WTC11 (cell line): ENCODE measurements around the gene PPP1R12B. TPM values are rescaled to one million over a fixed set of nuclear protein-coding genes. Genes with fewer than 3 reads are reported as not detected.
"Not testable (repeated sequence)": the region's sequence is repeated elsewhere in the genome, so short reads cannot be mapped to it uniquely, and the experiment has no call there.

Source experiments
- ATAC-seq: fragments of 200-7000 bp; cut with Tn5 transposase; 2 replicates; pipeline ENCODE4 v1.10.0; 2021; ENCODE audit warnings: mild to moderate bottlenecking, moderate library complexity
- CTCF ChIA-PET: fragments of 300-600 bp; sonication (Branson Sonifier 250); formaldehyde crosslinking; loops from one replicate; lab custom pipeline; 2021; ENCODE audit warnings: antibody characterized with exemption; lab: Charles Lee
- POLR2A ChIA-PET: fragments of 350-600 bp; sonication (Branson Sonifier 250); formaldehyde crosslinking; loops from one replicate; lab custom pipeline; 2021; ENCODE audit warnings: antibody characterized with exemption; lab: Charles Lee
- DNase-seq: peaks from one replicate; pipeline ENCODE4 v3.0.0; 2021; ENCODE audit warnings: low spot score
- H3K27ac Mint-ChIP-seq: 2 replicates; pipeline ENCODE4 v1.8.0; 2021; ENCODE audit warnings: mixed read lengths
- H3K27me3 Mint-ChIP-seq: 2 replicates; pipeline ENCODE4 v1.8.0; 2021; ENCODE audit warnings: low read depth, mild to moderate bottlenecking, moderate library complexity, mixed read lengths
- H3K36me3 Mint-ChIP-seq: 2 replicates; pipeline ENCODE4 v1.8.0; 2021; ENCODE audit warnings: mixed read lengths
- H3K4me1 Mint-ChIP-seq: 2 replicates; pipeline ENCODE4 v1.8.0; 2022; ENCODE audit warnings: mixed read lengths
- H3K4me3 Mint-ChIP-seq: 2 replicates; pipeline ENCODE4 v1.8.0; 2021; ENCODE audit warnings: mild to moderate bottlenecking, moderate library complexity, mixed read lengths
- H3K9me3 Mint-ChIP-seq: 2 replicates; pipeline ENCODE4 v1.8.0; 2021; ENCODE audit warnings: mixed read lengths
- ETV6 ChIP-seq: sonication (generic); formaldehyde crosslinking; IDR thresholded peaks from 2 replicates; pipeline ENCODE4 v1.8.1; 2022; ENCODE audit warnings: mild to moderate bottlenecking, missing genetic modification reagents
- FOXP1 ChIP-seq: sonication (generic); formaldehyde crosslinking; IDR thresholded peaks from 2 replicates; pipeline ENCODE4 v1.8.0; 2022; ENCODE audit warnings: missing genetic modification reagents, mild to moderate bottlenecking, moderate library complexity, borderline replicate concordance
- IRF1 ChIP-seq: sonication (generic); formaldehyde crosslinking; IDR thresholded peaks from 2 replicates; pipeline ENCODE4 v1.8.0; 2023; ENCODE audit warnings: missing genetic modification reagents
- KAT7 ChIP-seq: sonication (generic); formaldehyde crosslinking; IDR thresholded peaks from 2 replicates; pipeline ENCODE4 v1.8.1; 2023; ENCODE audit warnings: missing genetic modification reagents, mild to moderate bottlenecking, borderline replicate concordance
- NFATC4 ChIP-seq: fragments of 250-450 bp; sonication (Bioruptor Pico); IDR thresholded peaks from 2 replicates; pipeline ENCODE4 v1.9.0; 2021; ENCODE audit warnings: mild to moderate bottlenecking
- SOX15 ChIP-seq: fragments of 250-450 bp; sonication (Bioruptor Pico); IDR thresholded peaks from 2 replicates; pipeline ENCODE4 v1.9.0; 2021; ENCODE audit warnings: mild to moderate bottlenecking
- TCF7 ChIP-seq: sonication (generic); formaldehyde crosslinking; IDR thresholded peaks from 2 replicates; pipeline ENCODE4 v1.8.0; 2022; ENCODE audit warnings: mild to moderate bottlenecking, low read depth, missing genetic modification reagents, moderate library complexity
- TEAD1 ChIP-seq: sonication (generic); formaldehyde crosslinking; IDR thresholded peaks from 2 replicates; pipeline ENCODE4 v1.8.0; 2022; ENCODE audit warnings: mild to moderate bottlenecking, missing genetic modification reagents
- ZNF219 ChIP-seq: sonication (generic); formaldehyde crosslinking; IDR thresholded peaks from 2 replicates; pipeline ENCODE4 v1.8.0; 2023; ENCODE audit warnings: missing genetic modification reagents, mild to moderate bottlenecking, borderline replicate concordance
- total RNA-seq: library from RNA; stranded (reverse); gene quantifications from 3 replicates; pipeline ENCODE4 v1.2.3, GENCODE V29; 2021

The PPP1R12B gene
- total RNA-seq, 1 experiment from 2014 or later, result 19.2 TPM

- H3K4me3 Mint-ChIP-seq, H3K27me3 Mint-ChIP-seq, ATAC-seq, H3K27ac Mint-ChIP-seq, H3K9me3 Mint-ChIP-seq, POLR2A ChIA-PET, H3K4me1 Mint-ChIP-seq, H3K36me3 Mint-ChIP-seq, DNase-seq: not testable (repeated sequence)
- CTCF ChIA-PET, result interaction anchor here (2.9 kb wide), 1 partner anchor 16 kb away, joined by 10 read pairs; no protein-coding TSS in a partner anchor
Measured at GRCh38 chr1:202546377-202546776, 197.9 kb downstream of the PPP1R12B start.

DNA sequence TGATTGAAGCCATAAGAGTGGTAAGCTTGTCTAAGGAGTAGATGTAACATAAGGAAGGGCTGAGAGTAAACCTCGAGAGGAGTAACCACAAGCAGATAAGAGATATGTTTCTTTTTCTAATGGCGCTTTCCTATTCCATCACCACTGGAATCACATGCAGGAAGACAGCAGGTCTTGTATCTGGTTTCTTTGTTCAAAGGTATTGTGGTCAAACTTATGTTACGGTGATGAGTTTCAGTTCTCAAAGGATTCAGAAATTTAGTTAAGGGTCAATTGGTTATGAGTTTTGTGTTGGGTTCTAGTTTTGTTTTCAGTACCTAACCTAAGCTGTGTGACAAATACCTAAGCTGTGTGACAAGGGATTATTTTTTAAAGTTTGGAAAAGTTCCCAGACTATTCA is 198.3 kb downstream of the PPP1R12B start:
- H3K4me3 Mint-ChIP-seq, POLR2A ChIA-PET, H3K9me3 Mint-ChIP-seq, H3K36me3 Mint-ChIP-seq, H3K27me3 Mint-ChIP-seq, DNase-seq, H3K27ac Mint-ChIP-seq, H3K4me1 Mint-ChIP-seq, ATAC-seq: not testable (repeated sequence)
- CTCF ChIA-PET, result interaction anchor here (0.9 kb wide), 1 partner anchor 31 kb away, joined by 3 read pairs; no protein-coding TSS in a partner anchor

DNA sequence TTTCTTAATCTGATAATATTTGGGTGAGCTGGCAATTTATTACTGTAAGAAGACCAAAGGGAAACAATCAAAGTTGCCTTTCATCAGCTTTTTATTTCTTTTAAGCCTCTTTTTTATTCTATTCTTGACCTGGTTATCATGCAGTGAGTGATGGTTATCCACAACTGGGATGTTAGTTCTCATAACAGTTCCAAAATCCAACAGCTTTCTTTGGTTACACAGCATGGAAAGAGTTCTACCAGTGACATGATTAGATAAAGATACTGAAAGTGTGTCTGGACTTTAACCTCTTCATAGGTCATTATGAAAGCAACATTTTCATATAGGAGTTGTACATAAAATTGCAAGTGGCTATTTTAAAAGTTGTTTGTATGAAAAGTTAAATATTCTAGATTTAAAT is 198.7 kb downstream of the PPP1R12B start:
- Mint-ChIP-seq H3K4me1 (peaks cover 6% of the 10 kb centered on the region), H3K36me3 (no peaks in the 10 kb centered on the region), H3K27ac (no peak overlapping the region), H3K4me3 (no peak overlapping the region), H3K27me3 (no peaks in the 10 kb centered on the region), H3K9me3 (no peaks in the 10 kb centered on the region)
- DNase-seq (no peak), ATAC-seq (no peak)
- POLR2A ChIA-PET, result interaction anchor here (0.6 kb wide), 1 partner anchor 53 kb away, joined by 3 read pairs; no protein-coding TSS in a partner anchor
- CTCF ChIA-PET, result interaction anchor here (0.9 to 1.1 kb wide), 2 partner anchors 15 to 31 kb away, joined by 3 read pairs; no protein-coding TSS in a partner anchor
- no peak for TF ChIP-seq ZNF219 (CRISPR knock-in tag)
- TF ChIP-seq KAT7 (CRISPR knock-in tag), result no peak
- TF ChIP-seq IRF1 (CRISPR knock-in tag), result no peak
- no peak for TF ChIP-seq TCF7
- TF ChIP-seq TEAD1 (CRISPR knock-in tag), result no peak

DNA sequence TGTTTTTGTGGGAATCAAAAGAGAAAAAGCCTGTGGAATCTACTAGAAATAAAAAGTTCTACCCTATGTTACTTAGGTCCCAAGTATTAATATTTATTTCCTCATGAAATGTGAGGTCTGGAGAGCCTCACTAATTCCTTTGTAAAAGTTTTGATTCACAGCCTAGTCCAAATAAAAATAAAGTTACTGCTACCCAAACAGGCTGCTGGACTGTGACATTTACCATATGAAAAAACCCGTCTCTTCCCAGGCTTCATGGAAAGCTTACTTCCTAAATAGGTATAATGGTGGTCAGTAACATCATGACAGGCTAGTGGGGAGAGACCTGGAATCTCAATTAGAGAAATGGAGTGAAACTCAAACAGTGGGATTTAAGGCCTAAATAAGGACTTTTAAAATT is 201.6 kb downstream of the PPP1R12B start:
- not testable (repeated sequence) for H3K9me3 Mint-ChIP-seq, H3K4me3 Mint-ChIP-seq, H3K36me3 Mint-ChIP-seq, H3K4me1 Mint-ChIP-seq, DNase-seq, H3K27me3 Mint-ChIP-seq, H3K27ac Mint-ChIP-seq, ATAC-seq
- ChIA-PET POLR2A (interaction anchor here (0.6 kb wide), 1 partner anchor 985 kb away, joined by 6 read pairs; no protein-coding TSS in a partner anchor), CTCF (interaction anchor here (1.4 to 2.7 kb wide), 2 partner anchors 12 to 50 kb away, joined by 3 to 15 read pairs; no protein-coding TSS in a partner anchor)

GRCh38 chr1:202551683-202552082 is 203.2 kb downstream of the PPP1R12B start:
- POLR2A ChIA-PET, result interaction anchor here (0.6 kb wide), 1 partner anchor 296 kb away, joined by 4 read pairs; no protein-coding TSS in a partner anchor
- ATAC-seq, result no peak
- H3K27ac Mint-ChIP-seq, result 0 out of 2 replicates have a peak overlapping the region, but pooled peaks have one; percentile 10

DNA sequence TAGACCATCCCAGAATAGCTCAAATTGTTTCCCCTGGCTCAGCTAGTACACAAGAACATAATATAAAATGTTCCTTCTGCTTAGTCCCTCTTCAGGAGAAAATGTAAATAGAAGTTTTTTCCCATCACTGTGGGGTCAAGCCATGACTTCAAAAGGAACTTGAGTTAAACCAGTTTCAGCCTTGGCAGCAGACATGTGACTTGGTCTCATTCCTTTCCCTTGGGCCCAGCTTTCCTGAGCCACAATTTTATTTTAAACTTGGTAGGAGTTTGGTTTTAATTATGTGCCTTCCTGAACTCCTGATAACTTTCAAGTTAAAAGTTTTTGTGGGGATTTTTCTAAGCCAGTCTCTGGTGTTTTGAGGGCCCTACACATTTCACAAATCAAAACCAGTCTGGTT is 204.1 kb downstream of the PPP1R12B start:
- POLR2A ChIA-PET, H3K36me3 Mint-ChIP-seq: not testable (repeated sequence)
- CTCF ChIA-PET, result interaction anchor here (1.0 kb wide), 1 partner anchor 51 kb away, joined by 3 read pairs; no protein-coding TSS in a partner anchor

More at GRCh38 chr1:202551683-202552082, 203.2 kb downstream of the PPP1R12B start:
- CTCF ChIA-PET, result interaction anchor here (0.8 to 2.7 kb wide), 4 partner anchors 10 to 50 kb away, joined by 3 to 15 read pairs (median 4); no protein-coding TSS in a partner anchor
- no peak for DNase-seq
- no peaks in the 10 kb centered on the region for H3K27me3 Mint-ChIP-seq
- no peaks in the 10 kb centered on the region for H3K36me3 Mint-ChIP-seq
- H3K4me3 Mint-ChIP-seq, result no peak overlapping the region
- TF ChIP-seq FOXP1 (CRISPR knock-in tag), result no peak
- no peak for TF ChIP-seq ETV6 (CRISPR knock-in tag)
- TF ChIP-seq SOX15 (CRISPR knock-in tag), result no peak
- no peak for TF ChIP-seq NFATC4 (CRISPR knock-in tag)
- no peaks in the 10 kb centered on the region for H3K9me3 Mint-ChIP-seq
- H3K4me1 Mint-ChIP-seq, result peaks cover 12% of the 10 kb centered on the region

DNA sequence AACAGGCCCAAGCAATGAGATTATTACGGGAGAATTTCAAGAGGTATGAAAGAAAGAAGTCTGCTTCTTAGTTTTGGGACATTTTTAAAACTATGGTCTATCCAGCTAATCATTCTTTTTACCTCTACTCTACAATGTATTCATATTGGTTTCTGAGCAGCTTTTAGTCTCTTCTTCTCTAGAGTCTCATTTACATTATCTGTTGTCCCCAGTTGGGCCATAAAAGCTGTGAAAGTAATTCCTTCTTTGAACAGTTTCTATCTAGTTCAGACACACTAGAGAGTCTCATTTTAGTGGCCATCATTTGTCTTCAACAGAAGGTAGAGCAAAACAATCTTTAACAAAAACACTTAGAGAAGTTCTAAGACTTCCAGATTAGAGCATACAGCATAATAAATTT is 204.6 kb downstream of the PPP1R12B start:
- H3K4me1 Mint-ChIP-seq, result peaks cover 13% of the 10 kb centered on the region
- H3K9me3 Mint-ChIP-seq, H3K36me3 Mint-ChIP-seq, H3K27ac Mint-ChIP-seq, H3K4me3 Mint-ChIP-seq, CTCF ChIA-PET, DNase-seq, H3K27me3 Mint-ChIP-seq, ATAC-seq, POLR2A ChIA-PET: not testable (repeated sequence)

More for the DNA sequence above, 204.1 kb downstream of the PPP1R12B start:
- not testable (repeated sequence) for DNase-seq, ATAC-seq, H3K4me3 Mint-ChIP-seq, H3K27ac Mint-ChIP-seq, H3K27me3 Mint-ChIP-seq, H3K9me3 Mint-ChIP-seq
- peaks cover 13% of the 10 kb centered on the region for H3K4me1 Mint-ChIP-seq
